HG03378 (cell line): ENCODE measurements around the gene BNC2.

Source experiments
- ATAC-seq: cut with Tn5 transposase; IDR thresholded peaks from one replicate; pipeline ENCODE4 v1.9.1; 2021; ENCODE audit warnings: mild to moderate bottlenecking, moderate library complexity; ENCODE audit not compliant: unreplicated experiment

The BNC2 gene

GRCh38 chr9:16718952-16719351 lies 151.5 kb downstream of the BNC2 start:
- ATAC-seq = no peak

- no peak for ATAC-seq
These were observed 152.2 kb downstream of the BNC2 start for GRCh38 chr9:16718296-16718695.

- ATAC-seq = no peak
These were observed 153.9 kb downstream of the BNC2 start for GRCh38 chr9:16716601-16717000.

GRCh38 chr9:16715404-16715803 lies 155.1 kb downstream of the BNC2 start:
- ATAC-seq = no peak

- no peak for ATAC-seq
These were observed 157.7 kb downstream of the BNC2 start for GRCh38 chr9:16712787-16713186.

- ATAC-seq = no peak
These were observed 159.6 kb downstream of the BNC2 start for GRCh38 chr9:16710888-16711287.

- ATAC-seq = no peak
These were observed 160.5 kb downstream of the BNC2 start for GRCh38 chr9:16709924-16710323.

- ATAC-seq = no peak
These were observed 161.6 kb downstream of the BNC2 start for GRCh38 chr9:16708656-16709435.

- no peak for ATAC-seq
These were observed 165.3 kb downstream of the BNC2 start for GRCh38 chr9:16705111-16705604.

- ATAC-seq = no peak
These were observed 166.1 kb downstream of the BNC2 start for GRCh38 chr9:16704116-16705110.

GRCh38 chr9:16701347-16701746 lies 169.1 kb downstream of the BNC2 start:
- no peak for ATAC-seq

GRCh38 chr9:16693616-16694015 lies 176.9 kb downstream of the BNC2 start:
- no peak for ATAC-seq

- ATAC-seq = no peak
These were observed 179.8 kb downstream of the BNC2 start for GRCh38 chr9:16690628-16691027.

- ATAC-seq = no peak
These were observed 180.3 kb downstream of the BNC2 start for GRCh38 chr9:16690205-16690604.

- no peak for ATAC-seq
These were observed 181.0 kb downstream of the BNC2 start for GRCh38 chr9:16689351-16689938.

GRCh38 chr9:16688814-16689213 lies 181.7 kb downstream of the BNC2 start:
- ATAC-seq = no peak

- no peak for ATAC-seq
These were observed 182.6 kb downstream of the BNC2 start for GRCh38 chr9:16687678-16688369.

- no peak for ATAC-seq
These were observed 187.1 kb downstream of the BNC2 start for GRCh38 chr9:16683326-16683725.

- ATAC-seq = no peak
These were observed 188.2 kb downstream of the BNC2 start for GRCh38 chr9:16682273-16682672.

- no peak for ATAC-seq
These were observed 188.8 kb downstream of the BNC2 start for GRCh38 chr9:16681652-16681987.
